Astrocyte (in vitro differentiated cells and primary cell): Measurements from ENCODE around the gene PRR22.

Experiments
- EZH2 ChIP-seq: IDR thresholded peaks from 2 replicates; pipeline ENCODE4 v1.6.1; 2012; ENCODE audit warnings: mild to moderate bottlenecking, low read length, inconsistent platforms; ENCODE audit not compliant: insufficient read depth
- TF ChIP-seq, protein P1 (sequence below): IDR thresholded peaks from 2 replicates; pipeline ENCODE4 v1.5.1; 2011; ENCODE audit warnings: low read depth, mild to moderate bottlenecking, inconsistent platforms, low read length, moderate library complexity; ENCODE audit not compliant: insufficient read depth

DNA sequence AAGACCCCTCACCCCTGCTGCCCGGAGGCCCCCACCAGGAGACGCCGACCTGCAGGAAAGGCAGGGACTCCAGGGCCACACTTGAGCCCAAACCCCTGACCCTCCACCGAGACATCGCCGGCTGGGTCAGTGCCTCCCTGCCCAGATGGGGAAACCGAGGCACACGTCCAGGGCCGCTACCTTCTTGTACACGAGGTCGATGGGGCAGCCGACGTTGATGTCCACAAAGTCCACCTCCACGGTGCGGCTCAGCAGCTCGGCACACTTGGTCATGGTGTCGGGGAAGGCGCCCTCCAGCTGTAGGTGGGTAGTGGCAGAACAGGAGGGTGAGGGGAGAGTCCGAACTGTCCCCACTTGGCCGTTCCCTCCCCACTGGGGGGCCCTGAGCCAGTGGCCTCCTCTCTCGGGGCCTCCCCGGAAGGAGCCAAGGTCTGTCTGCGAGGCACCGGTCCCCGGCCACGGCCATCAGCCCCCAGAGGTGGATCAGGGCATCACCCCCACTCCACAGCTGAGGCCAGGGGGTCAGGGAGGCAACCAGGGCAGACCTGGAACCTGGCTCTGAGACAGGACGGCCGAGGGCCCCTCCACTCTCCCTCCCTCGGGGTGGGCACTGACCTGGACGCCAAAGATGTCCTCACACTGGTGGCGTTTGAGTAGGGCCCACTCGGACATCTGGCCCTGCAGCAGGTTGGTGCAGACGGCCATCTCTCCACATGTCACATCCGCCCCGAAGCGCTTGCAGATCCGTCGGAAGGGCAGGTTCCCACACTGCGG is 3.0 kb upstream of the PRR22 start:
- TF ChIP-seq, protein P1, sequence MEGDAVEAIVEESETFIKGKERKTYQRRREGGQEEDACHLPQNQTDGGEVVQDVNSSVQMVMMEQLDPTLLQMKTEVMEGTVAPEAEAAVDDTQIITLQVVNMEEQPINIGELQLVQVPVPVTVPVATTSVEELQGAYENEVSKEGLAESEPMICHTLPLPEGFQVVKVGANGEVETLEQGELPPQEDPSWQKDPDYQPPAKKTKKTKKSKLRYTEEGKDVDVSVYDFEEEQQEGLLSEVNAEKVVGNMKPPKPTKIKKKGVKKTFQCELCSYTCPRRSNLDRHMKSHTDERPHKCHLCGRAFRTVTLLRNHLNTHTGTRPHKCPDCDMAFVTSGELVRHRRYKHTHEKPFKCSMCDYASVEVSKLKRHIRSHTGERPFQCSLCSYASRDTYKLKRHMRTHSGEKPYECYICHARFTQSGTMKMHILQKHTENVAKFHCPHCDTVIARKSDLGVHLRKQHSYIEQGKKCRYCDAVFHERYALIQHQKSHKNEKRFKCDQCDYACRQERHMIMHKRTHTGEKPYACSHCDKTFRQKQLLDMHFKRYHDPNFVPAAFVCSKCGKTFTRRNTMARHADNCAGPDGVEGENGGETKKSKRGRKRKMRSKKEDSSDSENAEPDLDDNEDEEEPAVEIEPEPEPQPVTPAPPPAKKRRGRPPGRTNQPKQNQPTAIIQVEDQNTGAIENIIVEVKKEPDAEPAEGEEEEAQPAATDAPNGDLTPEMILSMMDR = no peak
- TF ChIP-seq EZH2 = no peak
